GM12878 (cell line): ENCODE results near the gene MAB21L3. TPM values are rescaled to one million over a fixed set of nuclear protein-coding genes. Genes with fewer than 3 reads are reported as not detected.

Source experiments
- ATAC-seq: fragments of 200-7000 bp; cut with Tn5 transposase; 3 replicates; pipeline ENCODE4 v1.9.1; 2020; ENCODE audit warnings: mild to moderate bottlenecking, moderate library complexity
- BruUV-seq: library from RNA; stranded (reverse); fragments of 400-500 nt; replicated peaks from 2 replicates; lab custom pipeline; 2021; lab: Mats Ljungman, UMichigan
- CTCF ChIA-PET: fragments of 300-600 bp; sonication (Branson Sonifier 250); formaldehyde crosslinking; extraction: SDS; loops from one replicate; lab custom pipeline; 2021; ENCODE audit warnings: inconsistent platforms; lab: Yijun Ruan, JAX
- POLR2A ChIA-PET: fragments of 350-600 bp; formaldehyde crosslinking; extraction: SDS; loops from one replicate; lab custom pipeline; 2021; ENCODE audit warnings: inconsistent platforms; lab: Charles Lee
- RAD21 ChIA-PET: fragments of 300-600 bp; sonication (Branson Sonifier 250); formaldehyde crosslinking; loops from one replicate; lab custom pipeline; 2023; ENCODE audit warnings: antibody characterized with exemption; ENCODE audit not compliant: unreplicated experiment; lab: Charles Lee
- SMC1A ChIA-PET: fragments of 300-600 bp; sonication (Branson Sonifier 250); formaldehyde crosslinking; loops from one replicate; lab custom pipeline; 2023; ENCODE audit not compliant: unreplicated experiment, uncharacterized antibody; lab: Charles Lee
- DNase-seq: peaks from one replicate; pipeline ENCODE4 v3.0.0-alpha.2; 2011; ENCODE audit warnings: low read depth, low spot score
- FAIRE-seq: peaks from 3 replicates; lab custom pipeline; 2011; peaks lifted over from hg19 to GRCh38; lab: Jason Lieb, UNC
- H2AFZ ChIP-seq: 2 replicates; pipeline ENCODE4 v1.6.0; 2011; ENCODE audit warnings: low read depth, low read length, control low read depth; ENCODE audit not compliant: control insufficient read depth
- H3K27ac ChIP-seq: 2 replicates; pipeline ENCODE4 v1.5.1; 2011; ENCODE audit warnings: control low read depth; ENCODE audit not compliant: control insufficient read depth, insufficient read depth
- H3K27me3 ChIP-seq, 2 experiments: replicated peaks in 1 of 2; 2 replicates each; pipeline versions ENCODE4 v1.6.0 to v1.6.1; 2011; ENCODE audit warnings: low read length in 1 of 2; ENCODE audit not compliant: control insufficient read depth in 2 of 2, insufficient read depth in 2 of 2
- H3K36me3 ChIP-seq, 2 experiments: 2 replicates each; pipeline ENCODE4 v1.5.1; 2011; ENCODE audit warnings: low read length in 1 of 2; ENCODE audit not compliant: control insufficient read depth in 2 of 2, insufficient read depth in 2 of 2
- H3K4me1 ChIP-seq: 2 replicates; pipeline ENCODE4 v1.6.1; 2011; ENCODE audit warnings: mild to moderate bottlenecking, low read length, moderate library complexity, mixed read lengths; ENCODE audit not compliant: control insufficient read depth, insufficient read depth
- H3K4me2 ChIP-seq: 2 replicates; pipeline ENCODE4 v1.6.0; 2011; ENCODE audit warnings: control low read depth; ENCODE audit not compliant: control insufficient read depth, insufficient read depth
- H3K4me3 ChIP-seq: fragments of 200-600 bp; sonication (generic); 2 replicates; pipeline ENCODE4 v1.5.1; 2016
- H3K79me2 ChIP-seq: 2 replicates; pipeline ENCODE4 v1.6.0; 2011; ENCODE audit warnings: low read length; ENCODE audit not compliant: control insufficient read depth, insufficient read depth
- H3K9ac ChIP-seq: 2 replicates; pipeline ENCODE4 v1.8.0; 2011; ENCODE audit warnings: low read length, control low read depth, mixed read lengths; ENCODE audit not compliant: control insufficient read depth, insufficient read depth
- H3K9me3 ChIP-seq: replicated peaks from 3 replicates; pipeline ENCODE4 v1.5.1; 2011; ENCODE audit warnings: mild to moderate bottlenecking, low read length; ENCODE audit not compliant: control insufficient read depth, insufficient read depth
- H4K20me1 ChIP-seq: 2 replicates; pipeline ENCODE4 v1.6.0; 2011; ENCODE audit not compliant: control insufficient read depth, insufficient read depth
- ASH2L ChIP-seq: fragments of 300-600, 200-600 bp; sonication (generic); IDR thresholded peaks from 2 replicates; pipeline ENCODE4 v1.6.1; 2017; ENCODE audit warnings: low read depth, mild to moderate bottlenecking, borderline replicate concordance
- DPF2 ChIP-seq: fragments of 450-650 bp; IDR thresholded peaks from 2 replicates; pipeline ENCODE4 v1.6.1; 2017; ENCODE audit warnings: mild to moderate bottlenecking
- E4F1 ChIP-seq: fragments of 450-650 bp; IDR thresholded peaks from 2 replicates; pipeline ENCODE4 v1.6.1; 2018; ENCODE audit warnings: borderline replicate concordance, mild to moderate bottlenecking; ENCODE audit not compliant: partially characterized antibody
- HSF1 ChIP-seq: fragments of 150-350 bp; IDR thresholded peaks from 2 replicates; pipeline ENCODE4 v1.6.1; 2014; ENCODE audit warnings: mild to moderate bottlenecking, low read depth, low read length
- NBN ChIP-seq: fragments of 450-650 bp; IDR thresholded peaks from 2 replicates; pipeline ENCODE4 v1.6.1; 2016
- NFYB ChIP-seq: IDR thresholded peaks from 2 replicates; pipeline ENCODE4 v1.6.1; 2011; ENCODE audit warnings: low read depth, mild to moderate bottlenecking, low read length, improper control_type of control experiment, moderate library complexity; ENCODE audit not compliant: insufficient read depth
- POLR2A ChIP-seq: IDR thresholded peaks from 2 replicates; pipeline ENCODE4 v1.6.1; 2011; ENCODE audit warnings: low read depth, mild to moderate bottlenecking, low read length
- POLR2AphosphoS5 ChIP-seq: IDR thresholded peaks from 2 replicates; pipeline ENCODE4 v1.6.1; 2011; ENCODE audit warnings: mild to moderate bottlenecking, low read length, inconsistent platforms
- RAD51 ChIP-seq: fragments of 450-650 bp; IDR thresholded peaks from 2 replicates; pipeline ENCODE4 v1.6.1; 2016; ENCODE audit warnings: moderate library complexity, mild to moderate bottlenecking, inconsistent platforms
- RB1 ChIP-seq: fragments of 450-650 bp; formaldehyde crosslinking; IDR thresholded peaks from 2 replicates; pipeline ENCODE4 v1.6.1; 2017; ENCODE audit warnings: mild to moderate bottlenecking, borderline replicate concordance
- SMC3 ChIP-seq: IDR thresholded peaks from 2 replicates; pipeline ENCODE4 v1.6.1; 2011; ENCODE audit warnings: low read length, improper control_type of control experiment, borderline replicate concordance
- SPI1 ChIP-seq: IDR thresholded peaks from 2 replicates; pipeline ENCODE4 v1.6.1; 2011; ENCODE audit warnings: low read depth, mild to moderate bottlenecking, low read length, moderate library complexity, borderline replicate concordance; ENCODE audit not compliant: insufficient read depth
- STAT1 ChIP-seq: fragments of 450-650 bp; conservative IDR thresholded peaks from 2 replicates; pipeline ENCODE4 v1.6.1; 2014; ENCODE audit warnings: antibody characterized with exemption, mild to moderate bottlenecking
- TBL1XR1 ChIP-seq: IDR thresholded peaks from 2 replicates; pipeline ENCODE4 v1.6.1; 2012; ENCODE audit warnings: low read depth, low read length, improper control_type of control experiment
- ZNF24 ChIP-seq: fragments of 450-650 bp; IDR thresholded peaks from 2 replicates; pipeline ENCODE4 v1.6.1; 2017; ENCODE audit warnings: antibody characterized with exemption, mild to moderate bottlenecking
- ZNF274 ChIP-seq: IDR thresholded peaks from one replicate; pipeline ENCODE4 v1.8.0; 2011; ENCODE audit not compliant: insufficient read length, insufficient read depth
- WGBS: methylation state at CpG from one replicate; pipeline ENCODE4 v1.1.6; 2016; ENCODE audit warnings: low lambda C conversion rate; ENCODE audit not compliant: insufficient replicate concordance, insufficient coverage; ENCODE audit errors: missing lambda C conversion rate; 5-methylcytosine and 5-hydroxymethylcytosine counted together
- in situ Hi-C: fragments of 300-500 bp; cut with MboI; formaldehyde crosslinking; loops from 9 replicates; pipeline ENCODE4 v1.14.3; 2018; ENCODE audit warnings: mixed read lengths
- intact Hi-C: fragments of 100-400 bp; cut with micrococcal nuclease; formaldehyde crosslinking; loops from one replicate; pipeline ENCODE4 v1.14.2; 2022; ENCODE audit not compliant: unreplicated experiment
- polyA plus RNA-seq, 11 experiments: library from polyadenylated mRNA; depleted of rRNA in 4 of 11; unstranded in 6 of 11; stranded (reverse) in 5 of 11; fragments of >200 nt; fragmentation: Nextera tagmentation in 4 of 11; fragmentation: Illumina TruSeq in 1 of 11; extraction: Ambion mirVana in 4 of 11; extraction: Trizol in 1 of 11; gene quantifications; 1 replicate in 1 of 11; 2 replicates in 10 of 11; pipeline versions ENCODE4 v1.2.1 to v1.2.3, GENCODE V29; 2011 to 2016; ENCODE audit warnings: inconsistent platforms in 2 of 11, missing spikeins in 2 of 11, low read depth in 1 of 11
- total RNA-seq, 4 experiments: library from RNA; depleted of rRNA in 3 of 4; stranded (reverse); fragments of >200 nt in 3 of 4; fragmentation: Illumina TruSeq in 1 of 4; extraction: Trizol in 1 of 4; gene quantifications; 2 replicates each; pipeline versions ENCODE4 v1.2.1 to v1.2.3, GENCODE V29; 2013 to 2021

The MAB21L3 gene
- total and polyA plus RNA-seq, 10 of the 15 experiments (the other 5 are each of a cell fraction or from before 2014, with no cell fraction given) = 0.18 to 18.6 (median 1.3) TPM

GRCh38 chr1:116076831-116077230 is 34.4 kb upstream of the MAB21L3 start:
- no peak for ATAC-seq
- Histone ChIP-seq H3K4me1 (no peaks in the 10 kb centered on the region), H3K9ac (no peak overlapping the region), H3K9me3 (no peaks in the 10 kb centered on the region), H2AFZ (no peak overlapping the region), H4K20me1 (no peaks in the 10 kb centered on the region), H3K4me2 (no peak overlapping the region), H3K27me3 (no peaks in the 10 kb centered on the region), H3K27ac (no peak overlapping the region), H3K79me2 (no peaks in the 10 kb centered on the region), H3K4me3 (no peak overlapping the region), H3K36me3 (no peaks in the 10 kb centered on the region)
- BruUV-seq = no TSS peak
- 53% methylated on average over 3 of the region's 3 CpGs for WGBS
- TF ChIP-seq SPI1 (no peak), SMC3 (no peak), POLR2AphosphoS5 (no peak), ASH2L (no peak), NFYB (no peak), NBN (no peak), ZNF274 (no peak), RAD51 (no peak), RB1 (no peak), STAT1 (no peak), ZNF24 (no peak), HSF1 (no peak), E4F1 (no peak), POLR2A (no peak), TBL1XR1 (no peak), DPF2 (no peak)
- in situ Hi-C loops = no loop called here
- POLR2A ChIA-PET = no interaction called here
- CTCF ChIA-PET = no interaction called here
- RAD21 ChIA-PET = no interaction called here
- intact Hi-C loops = no loop called here
- no peak for FAIRE-seq
- SMC1A ChIA-PET = no interaction called here
- no peak for DNase-seq
